ENCODE data around the gene CHAT.

The CHAT gene

DNA sequence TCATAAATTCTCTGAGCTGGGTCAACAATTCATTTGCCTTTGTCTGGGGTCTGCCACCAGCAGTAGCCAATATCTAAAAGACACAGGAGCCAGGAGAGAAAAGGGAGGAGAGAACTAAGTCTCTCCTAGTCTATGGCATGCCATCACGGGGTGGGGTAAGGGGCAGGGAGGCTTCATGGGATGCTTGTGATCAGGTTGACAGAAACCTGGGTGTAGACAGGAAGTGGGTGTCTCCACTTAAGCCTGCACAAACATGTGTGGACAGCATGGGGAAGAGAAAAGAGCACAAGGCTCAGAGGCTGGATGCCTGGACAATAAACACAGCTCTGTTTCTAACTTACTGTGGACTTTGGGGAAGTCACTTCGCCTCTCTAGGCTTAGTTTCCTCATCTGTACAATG is 54.2 kb downstream of the CHAT start:
- H3K27ac ChIP-seq (ENCODE audit: low read length) = no peak overlapping the region
- DNase-seq = no peak
- H3K9ac ChIP-seq (ENCODE audit: low read length) = no peak overlapping the region

DNA sequence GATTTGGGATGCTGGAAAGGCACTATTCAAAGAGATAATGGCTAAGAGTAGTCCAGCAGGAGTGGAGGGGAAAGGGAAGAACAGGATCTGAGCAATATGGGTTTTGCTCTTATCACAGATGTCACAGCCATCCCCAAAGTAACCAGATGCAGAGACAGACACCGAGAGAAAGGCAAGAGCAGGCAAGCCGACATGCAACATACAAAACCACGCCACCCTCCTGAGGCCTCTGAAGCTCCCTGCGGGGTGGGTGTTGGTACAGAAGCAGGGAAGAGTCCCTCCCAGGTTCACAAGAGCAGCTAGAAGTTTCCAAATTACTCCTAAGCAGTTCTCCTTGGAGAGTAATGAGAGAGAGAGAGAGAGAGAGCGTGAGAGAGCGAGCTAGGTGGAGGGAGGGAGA is 54.8 kb downstream of the CHAT start:
- H2AFZ ChIP-seq (ENCODE audit: low read length) = no peak overlapping the region
- no peaks in the 10 kb centered on the region for H3F3A ChIP-seq (ENCODE audit: insufficient read depth, low read length)
- H3K36me3 ChIP-seq (replicated peaks; ENCODE audit: insufficient read depth, low read length) = no peaks in the 10 kb centered on the region
- no peaks in the 10 kb centered on the region for H3K4me1 ChIP-seq (ENCODE audit: low read length)
- no peaks in the 10 kb centered on the region for H3K9me2 ChIP-seq (replicated peaks; ENCODE audit: insufficient read depth, low read length)
- H3K27me3 ChIP-seq (replicated peaks; ENCODE audit: insufficient read depth, low read length) = no peaks in the 10 kb centered on the region
- no peaks in the 10 kb centered on the region for H4K20me1 ChIP-seq (ENCODE audit: insufficient read depth, low read length)
- no peak overlapping the region for H3K27ac ChIP-seq (ENCODE audit: low read length)
- H3K79me2 ChIP-seq (ENCODE audit: low read length) = no peaks in the 10 kb centered on the region
- no peak overlapping the region for H3K9ac ChIP-seq (ENCODE audit: low read length)
- DNase-seq = no peak
- no peak overlapping the region for H3K4me3 ChIP-seq (ENCODE audit: low read length)
- H3K4me2 ChIP-seq (ENCODE audit: low read depth, low read length) = no peak overlapping the region
- TF ChIP-seq EZH2phosphoT487 (IDR thresholded peaks at IDR 0.05; ENCODE audit: low read length) = no peak
- TF ChIP-seq, protein P1, sequence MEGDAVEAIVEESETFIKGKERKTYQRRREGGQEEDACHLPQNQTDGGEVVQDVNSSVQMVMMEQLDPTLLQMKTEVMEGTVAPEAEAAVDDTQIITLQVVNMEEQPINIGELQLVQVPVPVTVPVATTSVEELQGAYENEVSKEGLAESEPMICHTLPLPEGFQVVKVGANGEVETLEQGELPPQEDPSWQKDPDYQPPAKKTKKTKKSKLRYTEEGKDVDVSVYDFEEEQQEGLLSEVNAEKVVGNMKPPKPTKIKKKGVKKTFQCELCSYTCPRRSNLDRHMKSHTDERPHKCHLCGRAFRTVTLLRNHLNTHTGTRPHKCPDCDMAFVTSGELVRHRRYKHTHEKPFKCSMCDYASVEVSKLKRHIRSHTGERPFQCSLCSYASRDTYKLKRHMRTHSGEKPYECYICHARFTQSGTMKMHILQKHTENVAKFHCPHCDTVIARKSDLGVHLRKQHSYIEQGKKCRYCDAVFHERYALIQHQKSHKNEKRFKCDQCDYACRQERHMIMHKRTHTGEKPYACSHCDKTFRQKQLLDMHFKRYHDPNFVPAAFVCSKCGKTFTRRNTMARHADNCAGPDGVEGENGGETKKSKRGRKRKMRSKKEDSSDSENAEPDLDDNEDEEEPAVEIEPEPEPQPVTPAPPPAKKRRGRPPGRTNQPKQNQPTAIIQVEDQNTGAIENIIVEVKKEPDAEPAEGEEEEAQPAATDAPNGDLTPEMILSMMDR (IDR thresholded peaks at IDR 0.05; ENCODE audit: low read length) = no peak
- TF ChIP-seq EZH2 (optimal IDR thresholded peaks at IDR 0.05; ENCODE audit: low read depth, low read length) = no peak
- H3K9me3 ChIP-seq (replicated peaks; ENCODE audit: insufficient read depth, low read length) = no peaks in the 10 kb centered on the region

More for the DNA sequence above, 54.2 kb downstream of the CHAT start:
- no peak overlapping the region for H3K4me2 ChIP-seq (ENCODE audit: low read depth, low read length)
- H3F3A ChIP-seq (ENCODE audit: insufficient read depth, low read length) = no peaks in the 10 kb centered on the region
- H4K20me1 ChIP-seq (ENCODE audit: insufficient read depth, low read length) = no peaks in the 10 kb centered on the region
- H3K9me2 ChIP-seq (replicated peaks; ENCODE audit: insufficient read depth, low read length) = no peaks in the 10 kb centered on the region
- no peaks in the 10 kb centered on the region for H3K36me3 ChIP-seq (replicated peaks; ENCODE audit: insufficient read depth, low read length)
- no peaks in the 10 kb centered on the region for H3K9me3 ChIP-seq (replicated peaks; ENCODE audit: insufficient read depth, low read length)
- TF ChIP-seq EZH2phosphoT487 (IDR thresholded peaks at IDR 0.05; ENCODE audit: low read length) (no peak), EZH2 (optimal IDR thresholded peaks at IDR 0.05; ENCODE audit: low read depth, low read length) (no peak)
- TF ChIP-seq, protein P1 (IDR thresholded peaks at IDR 0.05; ENCODE audit: low read length) = no peak
- H2AFZ ChIP-seq (ENCODE audit: low read length) = no peak overlapping the region
- H3K4me1 ChIP-seq (ENCODE audit: low read length) = no peaks in the 10 kb centered on the region
- no peaks in the 10 kb centered on the region for H3K79me2 ChIP-seq (ENCODE audit: low read length)
- no peaks in the 10 kb centered on the region for H3K27me3 ChIP-seq (replicated peaks; ENCODE audit: insufficient read depth, low read length)
- no peak overlapping the region for H3K4me3 ChIP-seq (ENCODE audit: low read length)

DNA sequence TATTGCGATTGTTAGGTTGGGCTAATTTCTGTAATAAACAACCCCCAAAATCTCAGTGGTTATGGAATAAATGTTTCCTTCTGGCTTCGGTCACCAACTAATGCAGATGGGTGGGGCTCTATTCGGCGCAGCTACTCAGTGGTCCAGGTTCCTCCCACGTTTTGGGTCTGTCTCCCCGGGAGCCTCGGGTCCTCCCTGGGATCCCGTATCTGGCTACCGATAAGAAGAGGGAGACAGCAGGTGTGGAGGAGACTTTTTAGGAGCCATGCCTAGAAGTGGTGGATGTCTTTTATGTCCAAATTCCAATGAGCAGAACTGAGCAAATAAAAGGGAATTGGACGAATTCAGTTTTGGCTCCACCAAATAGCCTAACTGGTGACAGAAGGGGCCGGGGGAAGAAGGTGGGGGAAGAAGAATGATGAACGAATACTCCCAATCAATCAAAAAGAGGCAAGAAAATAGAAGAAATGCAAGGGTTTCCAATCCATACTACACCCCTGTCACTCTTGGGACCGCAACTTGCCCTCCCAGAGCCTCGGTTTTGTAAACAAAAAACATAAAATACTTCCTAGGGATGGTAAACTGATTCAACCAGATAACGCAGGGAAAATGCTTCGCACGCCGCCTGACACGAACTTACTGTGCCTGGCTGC is 65.1 kb downstream of the CHAT start:
- DNase-seq = no peak
- no peak for TF ChIP-seq EZH2phosphoT487 (IDR thresholded peaks at IDR 0.05; ENCODE audit: low read length)
- TF ChIP-seq, protein P1 (IDR thresholded peaks at IDR 0.05; ENCODE audit: low read length) = no peak
- TF ChIP-seq EZH2 (optimal IDR thresholded peaks at IDR 0.05; ENCODE audit: low read depth, low read length) = no peak
- Histone ChIP-seq H3K9me3 (replicated peaks; ENCODE audit: insufficient read depth, low read length) (no peaks in the 10 kb centered on the region), H2AFZ (ENCODE audit: low read length) (no peak overlapping the region), H4K20me1 (ENCODE audit: insufficient read depth, low read length) (no peaks in the 10 kb centered on the region), H3K9me2 (replicated peaks; ENCODE audit: insufficient read depth, low read length) (no peaks in the 10 kb centered on the region), H3K36me3 (replicated peaks; ENCODE audit: insufficient read depth, low read length) (no peaks in the 10 kb centered on the region), H3K79me2 (ENCODE audit: low read length) (no peaks in the 10 kb centered on the region), H3F3A (ENCODE audit: insufficient read depth, low read length) (no peaks in the 10 kb centered on the region), H3K4me1 (ENCODE audit: low read length) (no peaks in the 10 kb centered on the region), H3K4me2 (ENCODE audit: low read depth, low read length) (no peak overlapping the region), H3K4me3 (ENCODE audit: low read length) (no peak overlapping the region), H3K9ac (ENCODE audit: low read length) (no peak overlapping the region), H3K27me3 (replicated peaks; ENCODE audit: insufficient read depth, low read length) (no peaks in the 10 kb centered on the region), H3K27ac (ENCODE audit: low read length) (no peak overlapping the region)
